ENCODE results near the gene TUBA1A.

The TUBA1A gene

GRCh38 chr12:49188916-49189367, at the start of gene TUBA1A:
TSS of gene TUBA1A (minus strand) at chr12:49189080. CDS start at chr12:49188979, 101 bp downstream.
- TF ChIP-seq CTCF (IDR thresholded peaks at IDR 0.05; ENCODE audit: control insufficient read depth, extremely low read depth, insufficient read depth), result no peak
- DNase-seq (ENCODE audit: low read depth), result peak; percentile 50
- peak within 1 kb of the TSS; percentile 57 for H3K4me3 ChIP-seq (ENCODE audit: low read depth, low read length)

- no peak for DNase-seq (ENCODE audit: low read depth)
- TF ChIP-seq CTCF (IDR thresholded peaks at IDR 0.05; ENCODE audit: control insufficient read depth, extremely low read depth, insufficient read depth), result no peak
- no peak overlapping the region for H3K4me3 ChIP-seq (ENCODE audit: low read depth, low read length)
These were observed 47.5 kb upstream of the TUBA1A start for GRCh38 chr12:49236423-49236822.

GRCh38 chr12:49233842-49234526, 45.1 kb upstream of the TUBA1A start:
- no peak overlapping the region for H3K4me3 ChIP-seq (ENCODE audit: low read depth, low read length)
- no peak for DNase-seq (ENCODE audit: low read depth)
- TF ChIP-seq CTCF (IDR thresholded peaks at IDR 0.05; ENCODE audit: control insufficient read depth, extremely low read depth, insufficient read depth), result no peak

GRCh38 chr12:49232940-49233841, 44.3 kb upstream of the TUBA1A start:
- H3K4me3 ChIP-seq (ENCODE audit: low read depth, low read length), result no peak overlapping the region
- no peak for TF ChIP-seq CTCF (IDR thresholded peaks at IDR 0.05; ENCODE audit: control insufficient read depth, extremely low read depth, insufficient read depth)
- DNase-seq (ENCODE audit: low read depth), result no peak

- DNase-seq (ENCODE audit: low read depth), result no peak
- TF ChIP-seq CTCF (IDR thresholded peaks at IDR 0.05; ENCODE audit: control insufficient read depth, extremely low read depth, insufficient read depth), result no peak
- H3K4me3 ChIP-seq (ENCODE audit: low read depth, low read length), result no peak overlapping the region
These were observed 43.2 kb upstream of the TUBA1A start for GRCh38 chr12:49231878-49232655.

- no peak for DNase-seq (ENCODE audit: low read depth)
- no peak for TF ChIP-seq CTCF (IDR thresholded peaks at IDR 0.05; ENCODE audit: control insufficient read depth, extremely low read depth, insufficient read depth)
These were observed 41.9 kb upstream of the TUBA1A start for GRCh38 chr12:49230805-49231194.

More at GRCh38 chr12:49230805-49231194, 41.9 kb upstream of the TUBA1A start:
- H3K4me3 ChIP-seq (ENCODE audit: low read depth, low read length), result no peak overlapping the region
